H1 (cell line): ENCODE results near the gene CTU1. TPM values are rescaled to one million over a fixed set of nuclear protein-coding genes. Genes with fewer than 3 reads are reported as not detected.

Experiments
- BACH1 ChIP-seq: IDR thresholded peaks from 2 replicates; pipeline ENCODE4 v1.6.1; 2012; ENCODE audit warnings: low read length, improper control_type of control experiment
- CHD2 ChIP-seq: IDR thresholded peaks from 2 replicates; pipeline ENCODE4 v1.6.1; 2012; ENCODE audit warnings: low read length, improper control_type of control experiment
- EZH2 ChIP-seq: fragments of 200-600 bp; sonication (generic); IDR thresholded peaks from 2 replicates; pipeline ENCODE4 v1.7.1; 2012; ENCODE audit warnings: low read depth, mild to moderate bottlenecking, moderate library complexity, low read length, inconsistent platforms; ENCODE audit not compliant: severe bottlenecking
- PHF8 ChIP-seq: fragments of 200-600 bp; sonication (generic); conservative IDR thresholded peaks from 2 replicates; pipeline ENCODE4 v1.7.1; 2012; ENCODE audit warnings: low read depth, mild to moderate bottlenecking, inconsistent platforms, low read length, moderate library complexity
- POU5F1 ChIP-seq: IDR thresholded peaks from 2 replicates; pipeline ENCODE4 v1.6.1; 2011; ENCODE audit warnings: low read depth, mild to moderate bottlenecking, low read length, moderate library complexity
- RXRA ChIP-seq: IDR thresholded peaks from 2 replicates; pipeline ENCODE4 v1.6.1; 2011; ENCODE audit warnings: low read depth, mild to moderate bottlenecking, low read length, moderate library complexity; ENCODE audit not compliant: insufficient read depth
- SAP30 ChIP-seq: fragments of 300-600 bp; sonication (generic); IDR thresholded peaks from 2 replicates; pipeline ENCODE4 v1.7.1; 2012; ENCODE audit warnings: low read length, moderate library complexity, mild to moderate bottlenecking, inconsistent platforms; ENCODE audit not compliant: insufficient read depth, insufficient replicate concordance
- polyA plus RNA-seq, 7 experiments: library from polyadenylated mRNA; depleted of rRNA in 3 of 7; stranded (reverse) in 5 of 7; unstranded in 2 of 7; fragments of >200 nt in 5 of 7; fragments of 200-250 nt in 2 of 7; gene quantifications; 1 replicate in 5 of 7; 2 replicates in 1 of 7; 4 replicates in 1 of 7; pipeline versions ENCODE4 v1.2.1 to v1.2.3, GENCODE V29; 2011 to 2013; ENCODE audit warnings: missing spikeins in 2 of 7, mixed read lengths in 2 of 7
- total RNA-seq: library from RNA; stranded (reverse); fragmentation: NEBNext Ultra II Directional; extraction: Animal tissue kit (Norgen Biotek cat#: 25700); gene quantifications from 2 replicates; pipeline ENCODE4 v1.2.1, GENCODE V29; 2021
- TF ChIP-seq, protein P1 (sequence below): IDR thresholded peaks from 2 replicates; pipeline ENCODE4 v1.6.1; 2011; ENCODE audit warnings: low read depth, mild to moderate bottlenecking, low read length; ENCODE audit not compliant: insufficient read depth
- TF ChIP-seq, protein P2 (sequence below), 3 experiments: IDR thresholded peaks; 1 replicate in 2 of 3; 2 replicates in 1 of 3; pipeline versions ENCODE4 v1.5.1 to v1.6.1; 2011; ENCODE audit warnings: low read length in 3 of 3, mild to moderate bottlenecking in 3 of 3, inconsistent platforms in 2 of 3, low read depth in 1 of 3, moderate library complexity in 1 of 3; ENCODE audit not compliant: insufficient read depth in 1 of 3; ENCODE audit errors: control extremely low read depth in 1 of 3

CTU1 gene
- total and polyA plus RNA-seq, 2 of the 8 experiments (the other 6 are each of a cell fraction or from before 2014, with no cell fraction given), result 4.6 to 7.2 TPM

DNA sequence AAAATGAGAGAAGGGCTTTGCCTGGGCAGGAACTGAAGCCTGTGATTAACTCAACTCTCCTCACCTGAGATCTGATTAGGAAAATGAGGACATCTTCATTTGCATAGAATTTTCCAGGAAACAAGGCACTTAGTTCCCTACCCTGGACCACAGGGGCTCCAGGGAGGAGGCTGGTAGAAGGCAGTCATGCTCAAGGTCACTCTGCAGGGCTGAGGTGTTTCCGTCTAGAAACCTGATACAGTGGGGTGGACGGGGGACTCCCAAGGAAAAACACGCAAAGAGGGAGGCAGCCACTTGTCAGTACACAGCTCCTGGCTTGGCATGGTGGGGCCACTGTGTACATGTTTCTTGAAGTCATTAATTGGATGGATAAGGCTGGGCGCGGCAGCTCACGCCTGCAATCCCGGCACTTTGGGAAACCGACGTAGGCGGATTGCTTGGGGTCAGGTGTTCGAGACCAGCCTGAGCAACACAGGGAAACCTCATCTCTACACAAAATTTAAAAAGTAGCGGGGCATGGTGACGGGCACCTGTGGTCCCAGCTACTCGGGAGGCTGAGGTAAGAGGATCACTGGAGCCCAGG is 31.5 kb downstream of the CTU1 start (continued):
- TF ChIP-seq, protein P1, sequence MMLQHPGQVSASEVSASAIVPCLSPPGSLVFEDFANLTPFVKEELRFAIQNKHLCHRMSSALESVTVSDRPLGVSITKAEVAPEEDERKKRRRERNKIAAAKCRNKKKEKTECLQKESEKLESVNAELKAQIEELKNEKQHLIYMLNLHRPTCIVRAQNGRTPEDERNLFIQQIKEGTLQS, result no peak
- no peak for TF ChIP-seq BACH1
- no peak for TF ChIP-seq RXRA
- TF ChIP-seq, protein P2, sequence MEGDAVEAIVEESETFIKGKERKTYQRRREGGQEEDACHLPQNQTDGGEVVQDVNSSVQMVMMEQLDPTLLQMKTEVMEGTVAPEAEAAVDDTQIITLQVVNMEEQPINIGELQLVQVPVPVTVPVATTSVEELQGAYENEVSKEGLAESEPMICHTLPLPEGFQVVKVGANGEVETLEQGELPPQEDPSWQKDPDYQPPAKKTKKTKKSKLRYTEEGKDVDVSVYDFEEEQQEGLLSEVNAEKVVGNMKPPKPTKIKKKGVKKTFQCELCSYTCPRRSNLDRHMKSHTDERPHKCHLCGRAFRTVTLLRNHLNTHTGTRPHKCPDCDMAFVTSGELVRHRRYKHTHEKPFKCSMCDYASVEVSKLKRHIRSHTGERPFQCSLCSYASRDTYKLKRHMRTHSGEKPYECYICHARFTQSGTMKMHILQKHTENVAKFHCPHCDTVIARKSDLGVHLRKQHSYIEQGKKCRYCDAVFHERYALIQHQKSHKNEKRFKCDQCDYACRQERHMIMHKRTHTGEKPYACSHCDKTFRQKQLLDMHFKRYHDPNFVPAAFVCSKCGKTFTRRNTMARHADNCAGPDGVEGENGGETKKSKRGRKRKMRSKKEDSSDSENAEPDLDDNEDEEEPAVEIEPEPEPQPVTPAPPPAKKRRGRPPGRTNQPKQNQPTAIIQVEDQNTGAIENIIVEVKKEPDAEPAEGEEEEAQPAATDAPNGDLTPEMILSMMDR (IDR thresholded peaks at IDR 0.05; ENCODE audit: control extremely low read depth in 1 of 3, insufficient read depth in 1 of 3, low read depth in 1 of 3, low read length in 3 of 3), result no peak
- no peak for TF ChIP-seq POU5F1
- no peak for TF ChIP-seq EZH2
- TF ChIP-seq SAP30, result no peak
- TF ChIP-seq CHD2, result no peak
- TF ChIP-seq PHF8, result no peak
- TF ChIP-seq, all 59 proteins: peak for 0
